Activated CD4-positive, alpha-beta T cell treated with anti-CD3 and anti-CD28 coated beads for 24 hours (primary cell): ENCODE measurements around the gene FRMD1.

Experiments used
- DNase-seq, 2 donors: peaks; one replicate each; pipeline ENCODE4 v3.0.0-alpha.2; 2020; ENCODE audit warnings: low read depth in 2 of 2

Gene FRMD1

DNA sequence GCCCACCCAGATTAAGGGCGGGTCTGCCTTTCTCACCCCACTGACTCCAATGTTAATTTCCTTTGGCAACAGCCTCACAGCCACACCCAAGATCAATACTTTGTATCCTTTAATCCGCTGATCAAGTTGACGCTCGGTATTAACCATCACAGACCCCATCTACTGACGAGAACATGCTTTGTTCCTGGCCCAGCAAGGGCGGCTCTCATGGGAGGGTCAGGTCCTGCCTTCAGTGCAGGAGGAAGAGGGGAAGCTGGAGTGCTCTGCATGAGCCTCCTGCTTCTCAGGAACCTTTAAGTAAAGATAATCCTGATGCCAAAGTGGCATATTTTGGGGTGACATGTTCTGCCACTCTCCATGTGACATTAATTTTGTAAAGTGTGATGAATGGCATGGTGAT lies 73.2 kb downstream of the FRMD1 start:
- no peak for DNase-seq

DNA sequence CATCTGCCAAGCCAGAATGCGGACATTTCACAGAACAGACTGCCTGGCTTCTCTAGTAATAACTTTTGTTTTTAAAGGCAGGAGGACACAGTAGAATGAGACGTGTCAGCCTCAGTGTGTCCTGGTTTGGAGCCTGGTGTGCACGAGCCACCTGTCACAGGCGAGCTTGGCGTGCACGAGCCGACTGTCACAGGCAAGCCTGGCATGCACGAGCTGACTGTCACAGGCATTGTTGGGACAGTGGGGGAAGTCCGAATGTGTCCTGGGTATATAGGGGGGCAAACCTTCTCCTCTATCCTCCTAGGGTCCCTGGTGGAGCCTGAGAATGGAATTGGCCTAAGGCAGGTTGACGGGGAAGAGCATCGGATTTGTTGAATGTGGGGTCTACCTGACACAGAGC lies 74.1 kb downstream of the FRMD1 start:
- no peak for DNase-seq

DNA sequence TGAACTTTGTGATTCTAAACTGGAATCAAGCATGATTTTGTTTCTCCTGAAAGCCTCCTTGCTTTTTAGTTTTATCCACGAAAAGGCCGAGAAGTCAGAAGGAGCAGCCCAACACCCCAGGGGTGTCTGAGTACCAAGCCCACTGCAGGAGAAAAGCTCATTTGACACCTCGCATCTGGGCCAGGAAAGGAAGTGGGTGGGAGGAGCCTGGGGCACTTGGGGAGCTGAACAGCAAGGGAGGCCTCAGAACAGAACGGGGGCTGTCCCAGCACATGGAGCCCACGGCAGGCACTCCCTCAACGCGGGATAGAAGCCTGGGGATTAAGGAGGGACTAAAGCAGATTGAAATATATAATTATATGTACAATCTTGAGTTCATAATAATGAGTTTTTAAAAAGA lies 75.0 kb downstream of the FRMD1 start:
- DNase-seq: no peak
